GM18867 (cell line): Measurements from ENCODE around the gene TUBD1.
A peak's percentile ranks its signal among the peaks of the same experiment; 100 is the strongest.
"Not testable (repeated sequence)": the region's sequence is repeated elsewhere in the genome, so short reads cannot be mapped to it uniquely, and the experiment has no call there.

Source experiments
- ATAC-seq: cut with Tn5 transposase; IDR thresholded peaks from one replicate; pipeline ENCODE4 v1.9.1; 2021; ENCODE audit warnings: mild to moderate bottlenecking, moderate library complexity; ENCODE audit not compliant: unreplicated experiment

TUBD1 gene

GRCh38 chr17:59892924-59893675 lies at the start of gene TUBD1, which contains the start of gene RPS6KB1:
TSS of gene TUBD1 (minus strand) at chr17:59892943. CDS start at chr17:59891002, 1,941 bp downstream.
TSS of gene RPS6KB1 (plus strand) at chr17:59893121. CDS start at chr17:59893185, 64 bp downstream.
- ATAC-seq: peak; percentile 86

GRCh38 chr17:59941131-59941530 lies 48.4 kb upstream of the TUBD1 start:
- ATAC-seq: no peak

DNA sequence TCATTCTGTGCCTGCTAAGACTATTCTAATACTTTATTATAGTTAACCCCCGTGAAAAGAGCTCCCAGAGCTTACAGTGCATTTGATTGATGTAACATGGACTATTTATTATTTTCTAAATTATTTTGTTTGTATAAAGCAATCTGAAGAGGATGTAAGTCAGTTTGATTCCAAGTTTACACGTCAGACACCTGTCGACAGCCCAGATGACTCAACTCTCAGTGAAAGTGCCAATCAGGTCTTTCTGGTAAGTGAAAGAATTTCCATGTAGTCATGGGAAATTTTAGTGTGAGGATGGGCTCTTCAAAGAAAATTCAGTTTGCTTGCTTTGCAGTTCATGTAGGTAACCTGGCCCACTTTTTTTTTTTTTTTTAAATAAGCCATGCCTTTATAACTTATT lies 48.0 kb upstream of the TUBD1 start:
- ATAC-seq: not testable (repeated sequence)

DNA sequence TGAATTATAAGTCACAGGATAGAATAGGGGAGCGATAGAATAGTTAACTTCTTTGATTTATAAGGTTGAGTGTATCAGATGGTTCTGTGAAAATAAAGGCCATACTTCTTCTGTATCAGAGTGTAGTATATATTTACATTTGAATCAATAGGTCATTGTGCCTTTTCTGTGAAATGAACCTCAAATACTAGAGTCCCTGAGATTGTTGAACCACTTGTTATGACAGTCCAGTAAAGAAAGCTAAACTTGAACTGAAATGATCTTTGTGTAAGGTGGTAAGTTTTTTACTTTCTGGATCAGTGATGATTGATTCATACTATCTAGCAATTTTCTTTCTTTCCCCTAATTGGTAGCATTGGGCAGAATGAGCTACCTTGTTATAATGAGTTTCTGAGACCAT lies 40.6 kb upstream of the TUBD1 start:
- not testable (repeated sequence) for ATAC-seq

GRCh38 chr17:59930768-59931167 lies 38.0 kb upstream of the TUBD1 start:
- ATAC-seq: not testable (repeated sequence)

DNA sequence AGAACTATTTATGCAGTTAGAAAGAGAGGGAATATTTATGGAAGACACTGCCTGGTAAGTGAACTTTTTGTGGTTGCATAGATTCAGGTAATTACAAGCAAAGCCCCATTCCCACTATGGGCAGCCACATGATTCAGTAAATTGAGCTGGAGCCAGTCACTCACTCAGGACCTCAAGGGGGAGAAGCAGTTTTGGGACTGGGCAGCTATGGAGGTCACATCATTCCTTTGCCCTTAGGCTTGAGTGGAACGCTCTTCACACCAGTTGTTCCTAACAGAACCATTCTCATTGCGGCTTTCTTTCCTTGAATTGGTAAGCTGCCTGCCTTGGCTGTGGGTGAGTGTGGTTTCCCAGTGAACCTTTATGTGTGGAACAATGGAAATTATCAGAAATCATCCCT lies 37.4 kb upstream of the TUBD1 start:
- not testable (repeated sequence) for ATAC-seq

- ATAC-seq: not testable (repeated sequence)
Observed at GRCh38 chr17:59920637-59921036, 27.9 kb upstream of the TUBD1 start.

GRCh38 chr17:59916446-59916845 lies 23.7 kb upstream of the TUBD1 start:
- no peak for ATAC-seq

- ATAC-seq: no peak
Observed at GRCh38 chr17:59914274-59914854, 21.6 kb upstream of the TUBD1 start.

DNA sequence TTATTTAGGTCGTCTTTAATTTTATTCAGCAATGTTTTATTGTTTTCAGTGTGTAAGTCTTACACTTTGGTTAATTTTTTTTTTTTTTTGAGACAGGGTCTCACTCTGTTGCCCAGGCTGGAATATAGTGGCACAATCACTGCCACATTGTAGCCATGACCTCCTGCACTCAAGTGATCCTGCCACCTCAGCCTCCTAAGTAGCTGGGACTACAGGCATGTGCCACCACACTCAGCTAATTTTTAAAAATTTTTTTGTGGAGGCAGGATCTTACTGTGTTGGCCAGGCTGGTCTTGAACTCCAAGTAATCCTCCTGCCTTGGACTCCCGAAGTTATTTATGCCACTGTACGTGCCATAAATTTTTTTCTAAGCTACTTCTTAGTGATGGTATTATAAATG lies 14.7 kb upstream of the TUBD1 start:
- ATAC-seq: no peak

- no peak for ATAC-seq
Observed at GRCh38 chr17:59903455-59903854, 10.7 kb upstream of the TUBD1 start.

DNA sequence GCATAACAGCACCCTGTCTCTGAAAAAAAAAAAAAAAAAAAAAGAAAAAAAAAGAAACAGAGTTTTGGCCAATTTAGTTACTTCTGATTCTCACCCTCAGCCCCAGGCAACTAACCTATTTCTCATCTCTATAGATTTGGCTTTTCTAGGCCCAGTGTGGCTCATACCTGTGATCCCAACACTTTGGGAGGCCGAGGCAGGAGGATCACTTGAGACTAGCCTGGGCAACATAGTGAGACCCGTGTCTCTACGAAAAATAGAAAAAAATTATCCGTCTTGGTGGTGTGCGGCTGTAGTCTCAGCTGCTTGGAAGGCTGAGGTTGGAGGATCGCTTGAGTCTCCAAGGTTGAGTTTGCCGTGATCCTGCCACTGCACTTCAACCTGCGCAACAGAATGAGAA lies 8.9 kb upstream of the TUBD1 start:
- ATAC-seq: no peak

- no peak for ATAC-seq
Observed at GRCh38 chr17:59899099-59899498, 6.4 kb upstream of the TUBD1 start.

DNA sequence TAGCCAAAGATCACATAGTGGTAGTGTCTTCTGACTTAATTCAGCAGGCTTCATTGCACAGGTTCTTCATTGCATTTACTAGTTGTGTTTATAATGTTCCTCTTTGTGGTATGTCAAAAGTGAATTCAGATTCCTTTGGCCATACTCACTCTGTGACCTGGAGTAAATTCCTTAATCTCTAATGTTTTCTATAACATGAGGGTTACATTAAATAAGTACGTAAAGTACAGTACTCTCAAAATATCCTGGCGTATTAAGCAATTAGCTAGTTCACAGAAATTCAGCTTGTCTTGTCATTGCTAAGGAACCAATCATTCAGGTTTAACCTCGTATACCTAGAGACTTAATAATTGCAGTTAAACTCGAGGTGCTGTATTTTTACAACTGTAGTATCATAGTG lies 4.3 kb upstream of the TUBD1 start:
- no peak for ATAC-seq

- no peak for ATAC-seq
Observed at GRCh38 chr17:59893676-59894100, 945 bp upstream of the TUBD1 start.

DNA sequence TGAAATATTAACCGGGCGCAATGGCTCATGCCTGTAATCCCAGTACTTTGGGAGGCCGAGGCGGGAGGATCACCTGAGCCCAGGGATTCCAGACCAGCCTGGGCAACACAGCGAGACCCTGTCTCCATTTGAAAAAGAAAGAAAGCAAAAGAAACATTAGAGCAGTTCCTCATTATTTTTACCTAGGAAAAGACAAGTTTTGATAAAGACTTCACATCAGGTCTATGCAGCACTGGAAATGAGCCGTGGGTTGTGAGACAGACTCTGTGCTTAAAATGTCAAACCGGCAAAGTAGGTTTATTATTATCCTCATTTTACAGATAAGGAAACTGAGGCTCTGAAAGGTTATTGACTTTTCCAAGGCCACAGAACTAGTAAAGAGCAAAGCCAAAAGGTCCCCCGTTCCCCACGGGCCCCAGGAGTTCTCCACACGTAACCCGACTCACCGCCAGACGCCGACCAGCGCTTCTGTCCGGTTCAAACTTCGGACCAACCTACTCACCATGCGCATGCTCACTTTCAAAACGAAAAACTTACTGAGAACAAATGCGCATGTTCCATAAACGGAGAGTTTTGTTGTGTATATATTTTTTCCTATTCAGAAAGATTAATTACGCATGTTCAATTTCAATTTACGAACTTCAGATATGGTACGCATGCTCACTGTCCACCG lies 356 bp downstream of the TUBD1 start:
- ATAC-seq: peak; percentile 63

GRCh38 chr17:59890720-59891119 lies 2.0 kb downstream of the TUBD1 start:
- ATAC-seq: no peak

GRCh38 chr17:59888145-59888750 lies 4.5 kb downstream of the TUBD1 start:
- ATAC-seq: no peak

- no peak for ATAC-seq
Observed at GRCh38 chr17:59884861-59885260, 7.9 kb downstream of the TUBD1 start.

GRCh38 chr17:59878624-59879023 lies 14.1 kb downstream of the TUBD1 start:
- no peak for ATAC-seq

DNA sequence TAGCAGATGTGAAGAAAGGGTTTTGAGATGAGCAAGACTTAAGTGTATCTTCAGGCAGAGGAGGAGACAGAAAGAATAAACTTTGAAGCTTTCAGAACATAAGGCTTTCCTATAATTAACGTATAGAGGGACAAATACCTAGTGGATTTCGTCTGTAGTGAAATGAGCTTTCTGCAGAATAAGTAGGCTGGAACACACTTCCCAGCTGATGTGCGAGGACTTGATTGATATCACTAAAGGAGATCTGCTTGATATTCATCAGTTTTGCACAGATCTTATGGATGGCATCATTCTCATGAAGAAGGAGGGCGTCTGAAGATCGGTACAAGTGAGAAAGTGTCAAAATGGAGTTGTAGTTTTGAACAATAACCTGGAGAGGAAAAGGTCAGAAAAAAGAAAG lies 14.8 kb downstream of the TUBD1 start:
- no peak for ATAC-seq
